SK-N-SH treated with all-trans-retinoic acid at 6 μM for 48 hours (cell line): ENCODE data around the gene ZSCAN31.
"Not testable (repeated sequence)": the region's sequence is repeated elsewhere in the genome, so short reads cannot be mapped to it uniquely, and the experiment has no call there.

ENCODE experiments used
- ATAC-seq: fragments of 200-7000 bp; cut with Tn5 transposase; 3 replicates; pipeline ENCODE4 v1.9.1; 2020; ENCODE audit warnings: mild to moderate bottlenecking, moderate library complexity
- ARNTL ChIP-seq: fragments of 450-650 bp; formaldehyde crosslinking; IDR thresholded peaks from 2 replicates; pipeline ENCODE4 v1.5.0; 2020; ENCODE audit warnings: low read depth, mild to moderate bottlenecking, moderate library complexity, borderline replicate concordance
- BACH2 ChIP-seq: fragments of 250-450 bp; sonication (Bioruptor Pico); IDR thresholded peaks from 2 replicates; pipeline ENCODE4 v1.9.0; 2021; ENCODE audit warnings: mild to moderate bottlenecking, borderline replicate concordance
- CREB5 ChIP-seq: fragments of 250-450 bp; sonication (Bioruptor Pico); IDR thresholded peaks from 2 replicates; pipeline ENCODE4 v1.5.1; 2020; ENCODE audit warnings: low read depth, mild to moderate bottlenecking, moderate library complexity
- CSDC2 ChIP-seq: fragments of 250-450 bp; sonication (Bioruptor Pico); IDR thresholded peaks from 2 replicates; pipeline ENCODE4 v1.5.0; 2020; ENCODE audit warnings: mild to moderate bottlenecking, moderate library complexity
- CSRNP3 ChIP-seq: fragments of 250-450 bp; sonication (Bioruptor Pico); IDR thresholded peaks from 2 replicates; pipeline ENCODE4 v1.5.1; 2021; ENCODE audit warnings: mild to moderate bottlenecking, moderate library complexity
- ESRRG ChIP-seq: fragments of 250-450 bp; sonication (Bioruptor Pico); IDR thresholded peaks from 2 replicates; pipeline ENCODE4 v1.6.1; 2021; ENCODE audit warnings: mild to moderate bottlenecking
- GLIS3 ChIP-seq: fragments of 250-450 bp; sonication (Bioruptor Pico); IDR thresholded peaks from 2 replicates; pipeline ENCODE4 v1.5.0; 2020; ENCODE audit warnings: mild to moderate bottlenecking, moderate library complexity
- ISL1 ChIP-seq: fragments of 250-450 bp; sonication (Bioruptor Pico); IDR thresholded peaks from 2 replicates; pipeline ENCODE4 v2.1.2; 2022; ENCODE audit warnings: mild to moderate bottlenecking, moderate library complexity
- PATZ1 ChIP-seq: fragments of 250-450 bp; sonication (Bioruptor Pico); IDR thresholded peaks from 2 replicates; pipeline ENCODE4 v1.8.0; 2020; ENCODE audit warnings: mild to moderate bottlenecking, moderate library complexity, borderline replicate concordance
- POU6F1 ChIP-seq: fragments of 250-450 bp; sonication (Bioruptor Pico); IDR thresholded peaks from 2 replicates; pipeline ENCODE4 v1.8.0; 2021; ENCODE audit warnings: low read depth, mild to moderate bottlenecking, moderate library complexity, borderline replicate concordance
- PPARA ChIP-seq: fragments of 250-450 bp; sonication (Bioruptor Pico); IDR thresholded peaks from 2 replicates; pipeline ENCODE4 v1.5.0; 2020; ENCODE audit warnings: mild to moderate bottlenecking, borderline replicate concordance
- RARB ChIP-seq: fragments of 250-450 bp; sonication (Bioruptor Pico); IDR thresholded peaks from 2 replicates; pipeline ENCODE4 v1.8.0; 2021; ENCODE audit warnings: mild to moderate bottlenecking, moderate library complexity
- SNAI2 ChIP-seq: fragments of 250-450 bp; sonication (Bioruptor Pico); IDR thresholded peaks from 2 replicates; pipeline ENCODE4 v1.5.0; 2020; ENCODE audit warnings: mild to moderate bottlenecking, moderate library complexity
- TCF4 ChIP-seq: fragments of 250-450 bp; sonication (Bioruptor Pico); IDR thresholded peaks from 2 replicates; pipeline ENCODE4 v1.8.0; 2021; ENCODE audit warnings: mild to moderate bottlenecking, moderate library complexity, borderline replicate concordance
- TOX ChIP-seq: fragments of 250-450 bp; sonication (Bioruptor Pico); IDR thresholded peaks from 2 replicates; pipeline ENCODE4 v1.8.0; 2021; ENCODE audit warnings: mild to moderate bottlenecking, moderate library complexity, borderline replicate concordance
- ZC3H10 ChIP-seq: fragments of 250-450 bp; sonication (Bioruptor Pico); IDR thresholded peaks from 2 replicates; pipeline ENCODE4 v1.5.1; 2021; ENCODE audit warnings: mild to moderate bottlenecking, moderate library complexity
- ZFP3 ChIP-seq: fragments of 250-450 bp; sonication (Bioruptor Pico); IDR thresholded peaks from 2 replicates; pipeline ENCODE4 v1.5.0; 2020; ENCODE audit warnings: mild to moderate bottlenecking, moderate library complexity
- ZFP30 ChIP-seq: fragments of 450-650 bp; formaldehyde crosslinking; IDR thresholded peaks from 2 replicates; pipeline ENCODE4 v1.5.0; 2022; ENCODE audit warnings: mild to moderate bottlenecking, moderate library complexity
- ZNF565 ChIP-seq: fragments of 450-650 bp; formaldehyde crosslinking; conservative IDR thresholded peaks from 2 replicates; pipeline ENCODE4 v1.5.0; 2020; ENCODE audit warnings: low read depth, mild to moderate bottlenecking, moderate library complexity
- ZNF70 ChIP-seq: fragments of 450-650 bp; formaldehyde crosslinking; IDR thresholded peaks from 2 replicates; pipeline ENCODE4 v1.5.0; 2020; ENCODE audit warnings: mild to moderate bottlenecking, moderate library complexity
- ZNF8 ChIP-seq: fragments of 450-650 bp; formaldehyde crosslinking; IDR thresholded peaks from 2 replicates; pipeline ENCODE4 v1.5.0; 2020; ENCODE audit warnings: mild to moderate bottlenecking, moderate library complexity

ZSCAN31 gene

GRCh38 chr6:28360961-28361360, 25.0 kb upstream of the ZSCAN31 start:
- no peak for TF ChIP-seq PATZ1 (CRISPR knock-in tag)
- no peak for TF ChIP-seq POU6F1 (CRISPR knock-in tag)
- no peak for TF ChIP-seq GLIS3 (CRISPR knock-in tag)
- TF ChIP-seq ZFP3, result no peak
- no peak for TF ChIP-seq BACH2 (CRISPR knock-in tag)
- no peak for TF ChIP-seq CREB5 (CRISPR knock-in tag)
- TF ChIP-seq CSRNP3 (CRISPR knock-in tag), result no peak
- TF ChIP-seq, all 23 proteins: peak for 0
- no peak for ATAC-seq

GRCh38 chr6:28359562-28359961, 23.6 kb upstream of the ZSCAN31 start:
- ATAC-seq, result not testable (repeated sequence)

- ATAC-seq, result no peak
- TF ChIP-seq TOX (CRISPR knock-in tag), result no peak
Observed at GRCh38 chr6:28357036-28357435, 21.1 kb upstream of the ZSCAN31 start.

GRCh38 chr6:28356666-28357020, 20.7 kb upstream of the ZSCAN31 start:
- no peak for ATAC-seq
- TF ChIP-seq ISL1 (CRISPR knock-in tag), result no peak
- no peak for TF ChIP-seq BACH2 (CRISPR knock-in tag)
- TF ChIP-seq ESRRG (CRISPR knock-in tag), result no peak
- TF ChIP-seq RARB (CRISPR knock-in tag), result no peak
- TF ChIP-seq TCF4, result no peak
- TF ChIP-seq ZNF70 (CRISPR knock-in tag), result no peak
- TF ChIP-seq PPARA (CRISPR knock-in tag), result no peak
- TF ChIP-seq ZFP30, result no peak
- TF ChIP-seq GLIS3 (CRISPR knock-in tag), result no peak
- no peak for TF ChIP-seq ZNF565 (CRISPR knock-in tag)
- TF ChIP-seq CSDC2 (CRISPR knock-in tag), result no peak
- TF ChIP-seq ZFP3, result no peak
- no peak for TF ChIP-seq ZNF8 (CRISPR knock-in tag)
- TF ChIP-seq POU6F1 (CRISPR knock-in tag), result no peak
- TF ChIP-seq ARNTL (CRISPR knock-in tag), result no peak
- TF ChIP-seq ZC3H10 (CRISPR knock-in tag), result no peak
- no peak for TF ChIP-seq SNAI2 (CRISPR knock-in tag)
- no peak for TF ChIP-seq TOX (CRISPR knock-in tag)
- no peak for TF ChIP-seq CREB5 (CRISPR knock-in tag)
- no peak for TF ChIP-seq PATZ1 (CRISPR knock-in tag)
- TF ChIP-seq, all 23 proteins: peak for 0
